GM19238 (cell line): Measurements from ENCODE around the gene ZFYVE16.
"Not testable (repeated sequence)": the region's sequence is repeated elsewhere in the genome, so short reads cannot be mapped to it uniquely, and the experiment has no call there.

Experiments used
- DNase-seq: peaks from one replicate; pipeline ENCODE4 v3.0.0; 2011; ENCODE audit warnings: low spot score; ENCODE audit not compliant: insufficient read length

The ZFYVE16 gene

DNA sequence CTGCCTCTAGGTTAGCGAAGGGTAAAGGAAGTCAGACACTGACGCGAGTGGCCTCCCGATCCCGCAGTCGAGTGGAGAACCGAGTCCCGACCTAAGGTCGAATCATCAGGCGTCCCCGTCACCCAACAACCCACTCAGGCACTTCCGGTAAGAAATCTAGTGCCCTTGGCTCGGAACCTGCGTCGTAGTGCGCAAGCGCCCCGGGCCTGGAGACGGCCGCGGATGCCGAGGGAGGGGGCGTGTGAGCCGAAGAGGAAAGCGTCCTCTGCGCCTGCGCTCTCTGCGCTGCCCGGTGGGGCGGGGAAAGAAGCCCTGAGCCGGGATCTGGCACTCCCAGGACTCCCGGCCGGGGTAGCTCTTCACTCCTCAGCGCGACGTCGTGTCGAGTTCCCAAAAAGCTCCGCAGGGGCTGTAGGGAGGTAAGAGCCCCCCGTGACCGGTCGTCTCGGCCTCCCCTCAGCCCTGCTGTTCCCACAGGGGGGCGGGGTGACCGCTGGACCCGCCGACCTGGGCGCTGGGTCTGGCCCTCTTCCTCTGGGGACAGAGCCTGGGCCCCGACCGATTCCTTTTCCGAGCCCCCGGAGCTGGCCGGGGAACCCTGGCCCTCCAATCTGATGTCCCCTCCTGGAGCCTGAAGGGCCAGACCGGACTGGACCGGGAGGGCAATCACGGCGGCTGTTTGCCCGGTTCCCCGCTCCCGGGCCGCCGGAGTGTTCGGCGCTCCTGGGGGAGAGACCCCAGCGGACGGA is at the start of gene ZFYVE16:
ZFYVE16 (plus strand) TSS at position 330 of the 749 bp plus-strand sequence. CDS start 26,084 bp downstream, outside the sequence.
- peak; percentile 80 for DNase-seq

DNA sequence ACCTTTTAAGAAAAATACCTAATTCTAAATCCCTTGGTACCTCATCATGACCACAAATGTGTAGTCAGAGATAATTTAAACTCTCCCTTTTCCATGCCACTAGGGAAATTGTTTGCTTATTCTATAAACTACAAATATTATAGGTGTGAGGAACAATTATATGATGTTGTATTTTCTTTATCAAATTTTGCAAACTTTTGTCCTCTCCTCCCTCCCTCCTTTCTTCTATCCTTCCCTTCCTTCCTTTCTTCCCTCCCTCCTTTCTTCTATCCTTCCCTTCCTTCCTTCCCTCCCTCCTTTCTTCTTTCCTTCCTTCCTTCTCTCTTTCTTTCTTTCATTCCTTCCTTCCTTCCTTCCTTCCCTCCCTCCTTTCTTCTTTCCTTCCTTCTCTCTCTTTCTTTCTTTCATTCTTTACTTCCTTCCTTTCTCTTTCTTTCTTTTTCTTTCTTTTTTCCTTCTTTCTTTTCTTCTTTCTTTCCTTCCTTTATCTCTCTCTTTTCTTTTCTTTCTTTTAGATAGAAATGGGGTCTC is 46.9 kb upstream of the ZFYVE16 start:
- DNase-seq: no peak

DNA sequence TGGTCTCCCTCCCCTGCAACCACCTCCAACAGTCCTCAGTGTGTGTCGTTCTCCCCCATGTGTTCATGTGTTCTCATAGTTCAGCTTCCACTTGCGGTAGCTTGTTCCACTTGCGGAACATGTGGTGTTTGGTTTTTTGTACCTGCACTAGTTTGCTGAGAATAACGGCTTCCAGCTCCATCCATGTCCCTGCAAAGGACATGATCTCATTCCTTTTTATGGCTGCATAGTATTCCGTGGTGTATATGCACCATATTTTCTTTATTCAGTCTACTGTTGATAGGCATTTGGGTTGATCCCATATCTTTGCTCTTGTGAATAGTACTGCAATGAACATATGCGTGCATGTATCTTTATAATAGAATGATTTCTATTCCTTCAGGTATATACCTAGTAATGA is 43.0 kb upstream of the ZFYVE16 start:
- DNase-seq: no peak

DNA sequence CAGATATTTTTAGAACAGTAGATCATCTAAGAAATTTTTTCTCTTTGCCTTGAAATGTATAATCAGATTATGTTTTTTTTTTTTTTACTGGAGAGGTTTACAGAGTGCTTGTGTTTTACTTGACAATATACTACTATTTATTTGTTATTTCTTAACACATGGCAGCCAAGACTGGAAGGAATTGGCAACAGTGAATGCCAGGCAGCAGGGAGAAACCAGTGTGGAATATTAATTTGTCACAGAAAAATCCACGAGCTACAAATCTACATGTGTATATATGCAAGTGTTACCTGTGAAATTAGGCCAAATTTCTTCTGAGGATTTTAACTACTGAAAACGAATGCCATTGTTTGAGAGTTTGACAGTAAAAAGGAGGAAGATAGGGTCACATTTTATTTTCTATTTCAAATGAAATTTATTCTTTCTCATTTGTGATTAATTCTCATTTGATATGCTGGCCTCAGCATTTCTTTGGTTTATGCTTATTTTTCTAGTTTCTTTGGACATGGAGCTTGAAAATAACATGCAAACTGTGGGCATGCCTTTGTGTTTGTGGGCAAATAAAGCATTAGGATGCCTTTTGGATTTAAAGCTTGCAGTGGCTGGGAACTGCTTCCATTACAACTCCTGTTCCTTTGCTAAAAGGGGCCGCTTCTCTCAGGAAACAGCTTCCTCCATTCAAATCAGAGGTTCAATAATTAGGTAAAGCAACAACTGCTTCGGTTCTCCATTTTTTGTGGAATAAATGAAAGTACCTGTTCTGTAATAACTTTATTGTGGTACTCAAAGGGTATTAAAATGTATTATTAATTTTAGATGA is 39.0 kb upstream of the ZFYVE16 start:
- DNase-seq: no peak

DNA sequence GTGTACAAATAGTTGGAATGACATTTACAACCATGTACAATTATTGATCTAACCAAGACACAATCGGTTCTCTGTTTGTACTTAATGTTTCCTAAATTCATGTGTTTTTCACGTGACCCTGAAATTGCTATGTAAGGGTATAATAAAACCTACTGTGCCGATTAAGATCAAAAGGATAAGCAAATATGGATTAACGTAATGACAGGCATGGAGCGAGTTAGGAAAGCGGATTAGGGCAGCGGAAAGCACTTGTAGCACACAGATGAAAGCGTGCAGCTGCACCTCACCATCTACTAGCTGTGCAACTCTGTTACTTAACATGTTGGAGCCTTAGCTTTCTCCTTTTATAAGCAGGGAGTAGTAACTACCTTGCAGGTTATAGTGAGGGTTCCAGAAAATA is 38.3 kb upstream of the ZFYVE16 start:
- no peak for DNase-seq

DNA sequence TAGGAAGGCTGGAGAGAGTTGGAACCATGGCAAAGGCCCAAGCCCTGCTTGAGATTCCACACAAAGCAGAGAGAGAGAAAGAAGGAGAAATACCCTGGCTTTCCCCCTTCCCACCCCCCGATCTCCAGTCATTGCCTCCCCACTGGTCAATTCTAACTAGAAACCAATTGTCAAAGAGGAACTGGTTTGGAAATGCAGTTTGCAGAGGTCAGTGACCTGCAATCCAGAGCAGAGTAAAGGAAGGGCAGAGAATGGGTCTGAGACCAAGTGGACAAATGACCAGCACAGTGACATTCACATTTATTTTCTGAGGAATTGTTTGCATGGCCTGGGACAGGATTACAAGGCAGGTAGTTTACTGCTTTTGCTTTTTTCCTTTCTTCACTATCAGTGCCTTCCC is 37.5 kb upstream of the ZFYVE16 start:
- no peak for DNase-seq

DNA sequence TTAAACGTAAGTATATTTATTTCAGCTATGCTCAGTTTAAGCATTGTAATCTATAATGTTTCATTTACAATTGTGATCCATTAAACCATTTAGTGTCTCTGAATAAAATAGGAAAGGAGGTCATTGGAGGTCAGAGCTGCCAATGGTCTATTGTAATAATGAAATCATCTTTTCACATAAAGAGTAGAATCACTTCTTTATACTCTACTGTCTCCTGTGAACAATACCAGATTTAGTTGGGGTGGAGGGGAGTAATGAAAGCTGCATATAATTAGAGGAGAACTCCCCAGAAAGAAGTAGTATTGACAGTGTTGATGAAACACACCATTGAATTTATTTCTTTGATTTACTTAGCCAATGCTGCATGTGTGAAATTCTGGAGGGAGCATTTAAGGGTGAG is 35.1 kb upstream of the ZFYVE16 start:
- DNase-seq: no peak

DNA sequence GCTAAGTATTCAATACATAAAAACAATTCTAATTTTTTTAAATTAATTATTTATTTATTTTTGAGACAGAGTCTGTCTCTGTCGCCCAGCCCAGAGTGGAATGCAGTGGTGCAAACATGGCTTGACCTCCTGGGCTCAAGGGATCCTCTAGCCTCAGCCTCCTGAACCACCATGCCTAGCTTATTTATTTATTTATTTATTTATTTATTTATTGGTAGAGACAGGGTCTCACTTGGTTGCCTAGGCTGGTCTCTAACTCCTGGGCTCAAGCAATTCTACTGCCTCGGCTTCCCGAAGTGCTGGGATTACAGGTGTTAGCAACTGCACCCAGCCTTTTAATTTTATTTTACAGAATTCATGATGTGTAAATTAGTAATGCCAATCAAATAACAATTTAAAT is 33.7 kb upstream of the ZFYVE16 start:
- DNase-seq: no peak

DNA sequence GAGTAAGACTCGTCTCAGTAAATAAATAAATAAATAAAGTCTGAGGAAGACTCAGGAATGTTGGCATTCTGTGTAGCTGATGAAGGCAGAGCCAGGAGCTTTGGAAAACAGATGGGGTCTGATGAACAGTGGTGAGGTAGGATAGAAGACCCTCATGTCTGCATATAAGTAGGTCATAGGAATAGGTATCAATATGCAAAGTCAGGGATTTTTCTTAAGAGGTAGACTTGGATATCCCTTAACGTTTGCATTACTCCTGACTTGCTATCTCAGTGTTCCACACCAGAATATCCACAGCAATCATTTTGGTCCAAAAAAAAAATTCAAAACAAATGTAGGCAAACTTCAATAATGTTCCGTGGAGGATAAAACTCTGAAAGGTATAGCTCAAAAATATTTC is 31.3 kb upstream of the ZFYVE16 start:
- no peak for DNase-seq

DNA sequence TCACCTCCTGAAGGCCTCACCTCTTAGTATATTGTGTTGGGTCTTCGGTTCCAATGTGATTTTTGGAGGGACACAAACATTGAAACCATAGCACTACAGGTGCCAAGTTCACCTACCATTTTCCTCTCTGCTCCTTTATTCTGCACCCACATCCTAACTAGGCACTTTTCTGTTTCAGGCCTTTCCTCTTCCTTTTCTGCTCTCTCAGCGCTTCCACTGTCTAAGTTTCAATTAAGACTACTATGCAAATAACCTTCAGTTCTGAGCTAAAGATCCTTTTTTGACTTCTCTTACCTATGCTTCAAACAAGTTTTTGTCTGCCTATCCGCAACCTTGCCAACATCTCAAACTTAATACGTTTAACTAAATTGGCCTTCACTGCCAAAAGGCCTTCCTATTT is 25.4 kb upstream of the ZFYVE16 start:
- no peak for DNase-seq

DNA sequence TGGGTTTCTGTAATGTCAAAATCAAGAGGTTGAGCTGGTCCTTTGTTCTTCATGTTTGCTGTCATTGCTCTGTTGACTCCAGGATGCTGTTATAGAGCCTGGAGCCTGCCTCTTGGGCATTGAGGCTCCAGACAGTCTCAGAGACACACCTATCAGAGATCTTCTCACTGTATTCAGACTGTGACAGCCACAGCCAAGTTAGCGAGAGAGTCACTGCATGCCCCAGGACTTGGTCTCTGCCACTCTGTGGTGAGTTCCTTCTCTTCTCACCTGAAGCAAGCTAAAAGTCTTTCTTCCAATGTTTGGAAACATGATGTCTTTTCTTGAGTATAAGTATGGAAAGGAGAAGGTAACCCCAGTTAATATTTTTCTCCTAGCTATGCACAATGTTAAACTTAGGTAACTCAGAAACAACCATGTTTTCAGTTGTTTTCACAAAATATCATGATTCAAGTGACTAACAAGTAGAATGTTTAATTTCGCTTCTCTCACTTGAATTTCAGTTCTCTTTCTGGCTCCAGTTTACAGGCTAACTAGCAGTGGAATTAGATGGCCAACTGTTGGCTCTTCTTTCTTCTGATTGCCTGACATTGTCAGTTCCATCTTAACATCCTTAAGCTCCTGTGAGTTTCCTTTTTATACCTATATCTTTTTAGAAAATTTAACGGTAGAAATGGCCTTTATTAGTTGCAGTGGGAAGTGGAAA is 20.6 kb upstream of the ZFYVE16 start:
- DNase-seq: no peak

DNA sequence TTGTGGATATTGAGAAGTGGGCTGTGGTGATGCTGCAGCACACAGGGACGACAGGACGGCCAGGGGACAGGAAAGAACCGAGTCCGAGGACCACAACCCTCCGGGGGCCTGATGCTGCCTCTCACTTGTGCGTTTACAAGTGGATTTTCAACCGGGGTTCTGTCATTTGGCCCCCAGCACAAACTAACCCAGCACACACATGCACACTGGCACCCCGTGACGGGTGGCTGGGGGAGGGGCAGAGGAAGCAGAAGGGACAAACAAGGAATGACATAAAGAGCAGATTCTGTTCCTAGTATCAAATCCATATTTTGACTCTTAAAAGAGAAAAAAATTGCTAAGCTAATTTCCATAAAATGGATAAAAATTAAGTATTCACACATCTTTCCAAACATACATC is 18.3 kb upstream of the ZFYVE16 start:
- no peak for DNase-seq

DNA sequence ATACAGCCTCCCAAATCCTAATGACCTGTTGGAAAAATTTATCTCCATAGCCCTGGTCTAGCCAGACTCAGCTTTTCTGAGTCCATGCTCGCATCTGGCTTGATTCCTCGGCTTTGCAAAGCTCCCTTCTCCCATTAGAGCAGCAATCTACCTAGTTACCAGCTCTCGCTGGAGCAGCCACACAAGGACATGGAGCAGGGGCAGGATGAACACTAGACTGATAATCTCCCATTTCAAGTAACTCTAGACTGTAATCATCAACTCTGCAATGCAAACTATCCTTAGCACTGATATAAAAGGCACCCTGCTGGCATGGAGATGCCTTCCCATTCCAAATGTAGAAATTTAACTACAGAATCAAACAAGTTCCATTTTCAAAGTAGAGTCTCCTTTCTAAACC is 17.5 kb upstream of the ZFYVE16 start:
- DNase-seq: not testable (repeated sequence)

DNA sequence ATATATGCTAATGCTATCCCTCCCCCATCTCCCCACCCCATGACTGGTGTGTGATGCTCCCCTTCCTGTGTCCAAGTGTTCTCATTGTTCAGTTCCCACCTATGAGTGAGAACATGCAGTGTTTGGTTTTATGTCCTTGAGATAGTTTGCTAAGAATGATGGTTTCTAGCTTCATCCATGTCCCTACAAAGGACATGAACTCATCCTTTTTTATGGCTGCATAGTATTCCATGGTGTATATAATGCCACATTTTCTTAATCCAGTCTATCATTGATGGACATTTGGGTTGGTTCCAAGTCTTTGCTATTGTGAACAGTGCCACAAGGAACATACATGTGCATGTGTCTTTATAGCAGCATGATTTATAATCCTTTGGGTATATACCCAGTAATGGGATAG is 16.6 kb upstream of the ZFYVE16 start:
- DNase-seq: not testable (repeated sequence)

DNA sequence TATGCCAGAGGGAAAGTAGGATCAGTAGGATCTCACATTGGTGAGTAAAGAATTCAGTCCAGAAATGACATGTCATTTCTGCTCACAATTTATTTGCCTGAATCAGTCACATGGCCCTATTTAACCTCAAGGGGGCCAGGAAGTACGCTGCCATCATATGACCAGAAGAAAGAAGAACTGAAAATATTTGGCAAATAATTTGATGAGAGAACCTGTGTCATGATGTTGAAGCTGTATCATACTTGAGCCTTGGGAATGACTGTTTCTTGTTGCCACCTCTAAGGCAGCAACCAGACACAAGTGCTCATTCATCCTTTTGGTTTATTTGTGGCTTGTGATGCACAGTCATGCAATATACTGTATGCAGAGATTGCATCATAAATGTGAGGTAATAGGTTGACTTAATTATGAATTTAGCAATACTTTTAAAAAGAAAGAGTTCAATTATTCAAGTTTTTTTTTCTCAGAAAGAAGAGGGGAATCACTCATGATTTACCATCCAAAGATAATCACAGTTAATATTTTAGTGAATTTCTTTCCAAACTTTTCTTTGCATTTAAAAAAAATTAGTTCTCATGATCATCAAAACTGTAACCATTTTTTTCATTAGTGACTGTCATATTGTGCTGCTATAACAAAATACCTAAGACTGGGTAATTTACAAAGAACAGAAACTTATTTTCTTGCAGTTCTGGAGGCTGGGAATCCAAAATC is 8.2 kb upstream of the ZFYVE16 start:
- DNase-seq: no peak

DNA sequence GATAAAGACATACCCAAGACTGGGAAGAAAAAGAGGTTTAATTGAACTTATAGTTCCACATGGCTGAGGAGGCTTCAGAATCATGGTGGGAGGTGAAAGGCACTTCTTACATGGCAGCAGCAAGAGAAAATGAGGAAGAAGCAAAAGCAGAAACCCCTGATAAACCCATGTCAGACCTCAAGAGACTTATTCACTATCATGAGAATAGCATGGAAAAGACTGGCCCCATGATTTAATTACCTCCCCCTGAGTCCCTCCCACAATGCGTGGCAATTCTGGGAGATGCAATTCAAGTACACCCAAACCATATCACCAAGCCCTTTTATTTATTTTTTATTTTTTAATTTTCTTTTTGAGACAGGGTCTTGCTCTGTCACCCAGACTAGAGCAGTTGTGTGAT is 7.5 kb upstream of the ZFYVE16 start:
- not testable (repeated sequence) for DNase-seq

DNA sequence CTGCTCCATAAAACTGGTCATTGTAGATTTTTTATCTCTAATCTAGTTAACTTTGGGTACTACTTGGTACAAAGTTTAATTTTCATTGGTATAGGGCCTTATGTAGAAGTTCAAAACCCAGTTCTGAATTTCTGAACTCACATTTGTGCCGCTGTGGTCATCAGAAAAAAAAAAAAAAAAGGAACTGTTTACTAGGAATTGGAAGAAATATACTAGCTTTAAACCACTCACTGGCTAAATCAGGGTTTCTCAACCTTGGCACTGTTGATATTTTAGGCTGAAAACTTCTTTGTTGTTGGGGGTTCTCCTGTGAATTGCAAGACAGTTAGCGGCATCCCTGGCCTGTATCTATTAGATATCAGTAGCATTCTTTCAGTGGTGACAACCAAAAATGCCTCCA is 4.1 kb upstream of the ZFYVE16 start:
- DNase-seq: no peak

DNA sequence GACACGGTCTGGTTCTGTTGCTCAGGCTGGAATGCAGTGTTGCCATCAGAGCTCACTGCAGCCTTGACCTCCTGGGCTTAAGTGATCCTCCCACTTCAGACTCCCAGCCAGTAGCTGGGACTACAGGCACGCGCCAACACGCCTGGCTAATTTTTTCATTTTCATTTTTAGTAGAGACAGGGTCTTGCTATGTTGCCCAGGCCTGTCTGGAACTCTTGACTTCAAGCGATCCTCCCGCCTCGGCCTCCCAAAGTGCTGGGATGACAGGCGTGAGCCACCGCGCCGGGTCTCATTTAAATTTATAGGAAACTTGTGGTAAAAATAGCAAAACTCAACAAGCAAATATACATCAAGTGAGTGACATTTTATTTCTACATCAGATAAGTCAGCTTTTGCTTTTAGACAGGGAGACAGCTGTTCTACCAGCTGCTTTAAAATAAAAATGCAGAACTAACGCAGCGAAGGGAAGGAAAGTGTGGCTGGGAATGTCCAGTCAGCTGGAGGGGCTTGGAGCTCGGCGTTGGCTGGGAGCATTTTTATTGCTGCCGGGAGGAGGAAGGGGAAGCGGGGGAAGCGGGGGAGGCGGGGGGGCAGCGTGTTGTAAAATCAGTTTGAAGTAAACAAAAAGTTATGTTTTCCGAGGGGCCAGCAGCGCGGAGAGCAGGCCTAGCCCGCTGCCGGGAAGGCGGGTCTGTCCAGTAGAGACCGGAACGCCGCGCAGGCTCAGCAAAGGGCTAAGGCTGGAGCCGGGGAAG is 707 bp upstream of the ZFYVE16 start:
- DNase-seq: no peak

DNA sequence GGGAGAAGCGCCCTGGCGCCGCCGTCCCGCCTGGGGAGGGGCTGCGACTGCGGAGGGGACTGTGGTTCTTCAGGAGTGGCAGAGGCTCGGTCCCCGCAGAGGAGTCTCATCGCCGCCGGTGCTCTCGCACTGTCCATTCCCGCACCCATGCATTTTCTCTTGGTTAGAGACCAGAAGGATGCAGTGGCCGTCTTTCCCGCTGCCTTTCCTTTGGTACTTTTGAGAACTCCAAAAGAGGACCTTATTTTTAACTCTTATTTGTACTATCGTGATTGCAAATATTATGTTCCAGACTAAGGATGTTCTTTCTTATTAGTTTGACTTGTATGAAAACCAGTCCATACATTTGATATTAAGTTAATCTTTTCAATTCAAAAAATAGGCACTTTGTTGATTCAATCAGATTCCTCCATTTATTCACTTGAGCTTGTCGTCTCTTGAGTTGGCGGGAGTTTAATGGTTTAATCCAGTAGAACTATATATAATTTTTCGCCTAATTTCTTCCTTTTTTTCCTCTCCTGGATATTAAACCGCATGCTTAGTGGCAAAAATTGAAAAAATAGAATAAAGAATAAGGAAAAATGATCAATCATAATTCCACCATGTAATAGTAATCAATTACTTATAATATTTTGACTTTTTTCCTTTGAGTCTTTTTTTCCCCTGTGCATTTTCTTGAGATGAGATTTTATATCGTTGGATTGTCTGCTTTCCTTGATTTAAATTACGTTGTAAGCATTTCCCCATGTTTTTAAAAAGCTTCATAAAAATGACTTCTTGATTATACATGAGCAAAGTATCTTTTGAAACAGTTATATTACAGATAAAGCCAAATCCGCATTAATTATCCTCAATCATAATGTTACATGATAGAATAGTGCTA is 861 bp downstream of the ZFYVE16 start:
- peak; percentile 21 for DNase-seq
